ENCODE data around the gene TTYH3.

Gene TTYH3

DNA sequence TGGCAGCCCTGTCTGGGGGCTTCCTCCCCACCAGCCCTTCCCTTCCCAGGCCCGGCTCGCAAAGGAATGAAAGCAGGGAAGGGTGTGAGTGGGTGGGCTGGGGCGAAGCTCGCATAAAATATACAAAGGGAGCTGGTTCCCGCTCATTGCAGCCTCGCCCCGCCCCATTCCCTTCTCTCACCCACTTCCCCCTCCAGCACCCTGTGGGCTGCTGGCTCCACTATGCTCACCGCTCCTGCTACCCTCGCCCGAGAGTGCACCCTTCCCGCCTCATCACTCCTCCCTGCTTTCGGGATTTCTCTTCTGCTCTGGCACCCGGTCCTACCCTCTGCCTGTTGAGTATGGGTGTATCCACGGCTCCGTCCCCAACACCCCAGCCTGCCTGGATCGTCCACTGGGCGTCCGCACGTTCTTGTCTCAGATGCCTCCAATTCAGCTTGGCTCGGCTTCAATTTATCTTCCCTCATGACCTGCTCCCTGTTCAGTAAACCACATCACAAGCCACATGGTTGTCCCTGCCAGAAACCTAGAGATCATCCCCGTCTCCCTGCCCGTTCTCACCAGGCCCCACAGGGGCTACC lies 14.4 kb upstream of the TTYH3 start:
- DNase-seq, result no peak

- DNase-seq, result no peak
These were observed 12.7 kb upstream of the TTYH3 start for GRCh38 chr7:2619116-2619515.

GRCh38 chr7:2621061-2621828 lies 10.5 kb upstream of the TTYH3 start:
- no peak for DNase-seq

GRCh38 chr7:2621948-2622640 lies 9.7 kb upstream of the TTYH3 start:
- no peak for DNase-seq

- no peak for DNase-seq
These were observed 8.7 kb upstream of the TTYH3 start for GRCh38 chr7:2622869-2623697.

- no peak for DNase-seq
These were observed 8.1 kb upstream of the TTYH3 start for GRCh38 chr7:2623698-2624014.

DNA sequence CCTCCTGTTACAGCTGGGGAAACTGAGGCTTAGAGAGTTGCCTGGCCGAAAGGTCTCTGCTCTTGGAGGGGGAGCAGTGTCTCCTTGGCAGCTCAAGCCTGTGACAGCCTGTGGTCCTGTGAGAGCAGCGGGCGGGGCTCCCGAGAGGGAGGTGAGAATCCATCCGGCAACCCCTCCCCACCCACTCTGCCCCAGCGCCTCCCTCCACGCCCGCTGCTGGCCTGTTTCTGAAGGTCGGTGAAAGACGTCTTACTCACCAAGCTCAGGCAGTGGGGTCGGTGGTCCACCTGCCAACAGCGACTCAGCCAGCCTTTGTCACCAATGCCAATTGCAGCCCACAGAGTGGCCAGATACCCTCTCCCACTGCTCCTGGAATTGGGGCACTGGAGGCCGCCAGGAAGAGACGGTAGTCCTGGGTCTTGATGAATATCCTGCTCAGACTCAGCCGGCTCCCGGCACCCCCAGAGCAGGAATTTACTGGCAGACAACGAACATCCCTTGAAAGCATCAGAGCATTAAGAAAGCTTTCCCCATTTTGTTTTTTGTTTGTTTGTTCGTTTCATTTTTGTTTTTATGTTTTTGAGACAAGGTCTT lies 7.4 kb upstream of the TTYH3 start:
- no peak for DNase-seq

- DNase-seq, result no peak
These were observed 5.2 kb upstream of the TTYH3 start for GRCh38 chr7:2626498-2627117.

DNA sequence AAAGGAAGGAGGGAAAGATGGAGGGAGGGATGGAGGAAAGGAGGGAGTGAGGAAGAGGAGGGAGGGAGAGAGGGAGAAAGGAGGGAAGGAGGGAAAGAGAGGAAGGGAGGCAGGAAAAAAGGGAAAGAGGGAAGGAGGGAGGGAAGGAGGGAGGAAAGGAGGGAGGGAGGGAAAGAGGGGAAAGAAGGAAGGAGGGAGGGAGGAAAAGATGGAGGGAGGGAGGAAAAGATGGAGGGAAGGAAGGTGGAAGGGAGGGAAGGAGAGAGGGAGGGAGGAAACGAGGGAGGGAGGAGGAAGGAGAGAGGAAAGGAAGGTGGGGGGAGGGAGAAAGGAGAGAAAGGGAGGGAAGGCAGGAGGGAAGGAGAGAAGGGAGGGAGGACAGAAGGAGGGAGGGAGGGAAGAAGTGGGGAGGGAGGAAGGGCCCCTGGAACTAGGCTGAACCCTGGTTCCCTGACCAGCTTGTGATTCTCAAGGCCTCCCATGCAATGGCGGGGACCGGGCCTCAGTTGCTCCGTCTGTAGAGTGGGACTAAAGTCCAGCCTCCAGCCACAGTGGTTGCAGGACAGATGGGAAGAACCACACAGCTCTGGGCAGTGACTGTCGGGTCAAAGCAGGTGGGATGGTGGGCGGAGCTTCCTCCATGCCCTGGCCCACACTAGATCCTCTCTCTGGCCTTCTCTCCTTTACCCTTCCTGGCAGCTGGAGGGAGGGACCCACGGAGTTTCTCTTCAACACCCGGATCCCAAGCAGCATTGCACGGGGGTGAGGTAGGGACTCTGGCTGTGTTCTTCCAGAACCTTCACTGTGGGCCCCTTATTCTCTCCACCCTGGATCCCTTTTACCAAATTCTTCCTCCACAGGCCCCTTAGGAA lies 4.3 kb upstream of the TTYH3 start:
- DNase-seq, result no peak

- no peak for DNase-seq
These were observed 3.7 kb upstream of the TTYH3 start for GRCh38 chr7:2628130-2628482.

DNA sequence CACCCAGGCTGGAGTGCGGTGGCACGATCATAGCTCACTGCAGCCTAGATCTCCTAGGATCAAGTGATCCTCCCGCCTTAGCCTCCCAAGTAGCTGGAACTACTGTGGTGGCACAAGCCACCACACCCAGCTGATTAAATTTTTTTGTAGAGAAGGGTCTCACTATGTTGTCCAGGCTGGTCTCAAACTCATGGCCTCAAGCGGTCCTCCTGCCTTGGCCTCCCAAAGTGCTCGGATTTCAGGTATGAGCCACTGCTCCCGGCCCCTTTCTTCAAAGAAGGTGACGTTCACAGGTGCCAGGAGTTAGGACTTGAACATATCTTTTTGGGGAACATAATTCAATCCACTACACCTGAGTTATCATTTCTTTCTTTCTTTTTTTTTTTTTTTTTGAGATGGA lies 2.9 kb upstream of the TTYH3 start:
- DNase-seq, result no peak

- DNase-seq, result no peak
These were observed 1.8 kb upstream of the TTYH3 start for GRCh38 chr7:2629746-2630681.

DNA sequence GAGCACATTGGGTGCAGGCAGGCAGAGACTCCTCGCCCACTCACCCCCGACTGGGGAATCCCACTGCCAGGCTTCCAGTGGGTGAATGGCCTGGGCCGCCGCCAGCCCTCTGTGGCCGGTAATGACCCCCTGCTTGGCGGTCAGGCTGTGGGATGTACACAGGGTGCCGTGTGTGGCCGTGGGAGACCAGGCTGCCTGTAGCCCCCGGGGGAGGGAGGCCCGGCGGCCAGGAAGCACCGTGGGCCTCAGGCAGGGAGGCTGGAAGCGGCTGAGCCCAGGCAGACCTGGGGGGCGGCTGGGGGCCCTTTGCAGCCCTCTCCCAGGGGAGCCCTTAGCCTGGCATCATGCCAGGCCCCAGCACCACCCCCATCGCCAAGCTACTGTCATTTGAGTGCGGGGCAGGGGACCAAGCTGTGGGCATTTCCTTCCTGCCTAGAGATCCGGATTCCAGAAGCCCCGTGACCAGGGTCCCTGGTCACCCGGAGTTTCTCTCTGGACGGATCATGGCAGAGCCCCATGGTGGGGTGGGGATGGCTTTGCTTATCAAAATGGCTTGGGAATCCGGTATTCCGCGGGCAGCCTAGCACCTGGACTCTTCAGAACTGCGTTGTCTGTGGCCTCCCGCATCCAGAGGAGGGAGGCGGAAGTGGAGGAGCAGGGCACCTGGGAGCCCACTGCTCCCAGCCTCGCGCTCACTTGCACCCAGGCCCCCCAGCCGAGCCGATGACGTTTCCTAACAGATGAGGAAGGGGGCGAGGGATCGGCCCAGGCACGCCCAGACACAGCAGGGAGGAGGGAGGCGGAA lies 1.1 kb downstream of the TTYH3 start:
- peak in 1 of 2 experiments; percentile 35 for DNase-seq

GRCh38 chr7:2633538-2634266 lies 1.9 kb downstream of the TTYH3 start:
- DNase-seq, result peak; percentile 20 to 32

DNA sequence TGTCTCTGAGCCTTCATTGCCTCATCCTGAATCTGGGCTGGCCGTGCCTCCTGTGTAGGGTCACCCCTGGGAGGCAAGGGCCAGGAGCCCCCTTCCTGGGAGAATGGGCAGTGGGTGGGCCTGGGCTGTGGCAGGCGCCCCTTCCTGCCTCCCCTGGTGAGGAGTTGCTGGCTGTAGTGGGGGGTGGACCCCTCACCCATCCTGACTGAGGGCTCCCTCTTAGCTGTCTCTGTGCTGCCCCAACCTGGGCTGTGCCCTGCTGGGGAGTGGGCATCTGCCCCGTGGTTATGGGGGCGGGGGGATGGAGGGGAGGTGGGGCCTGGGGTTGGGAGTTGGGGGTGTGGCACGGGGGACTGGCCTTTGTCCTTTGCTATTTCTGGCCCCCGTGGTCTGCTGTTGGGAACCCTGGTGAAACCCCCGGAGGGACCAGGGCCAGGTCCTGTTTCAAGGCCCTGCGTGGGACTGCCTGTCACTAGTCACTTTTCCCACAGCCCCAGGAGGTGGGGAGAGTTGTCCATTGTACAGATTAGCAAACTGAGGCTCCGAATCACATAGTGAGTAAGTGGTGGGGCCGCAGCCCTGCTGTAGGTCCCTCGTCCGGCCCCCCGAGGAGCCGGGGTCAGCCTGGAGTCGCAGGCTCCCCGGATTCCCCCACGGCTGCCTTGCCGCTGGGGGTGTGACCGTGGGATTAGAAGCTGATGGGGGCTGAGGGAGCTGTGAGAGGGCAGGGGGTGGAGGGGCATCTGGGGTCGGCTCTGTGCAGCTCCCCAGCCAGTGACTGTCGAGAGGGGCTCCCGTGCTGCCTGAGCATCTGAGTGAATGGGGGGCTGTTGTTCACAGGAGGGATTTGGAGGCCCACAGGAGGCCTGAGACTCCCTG lies 2.7 kb downstream of the TTYH3 start:
- DNase-seq, result no peak

DNA sequence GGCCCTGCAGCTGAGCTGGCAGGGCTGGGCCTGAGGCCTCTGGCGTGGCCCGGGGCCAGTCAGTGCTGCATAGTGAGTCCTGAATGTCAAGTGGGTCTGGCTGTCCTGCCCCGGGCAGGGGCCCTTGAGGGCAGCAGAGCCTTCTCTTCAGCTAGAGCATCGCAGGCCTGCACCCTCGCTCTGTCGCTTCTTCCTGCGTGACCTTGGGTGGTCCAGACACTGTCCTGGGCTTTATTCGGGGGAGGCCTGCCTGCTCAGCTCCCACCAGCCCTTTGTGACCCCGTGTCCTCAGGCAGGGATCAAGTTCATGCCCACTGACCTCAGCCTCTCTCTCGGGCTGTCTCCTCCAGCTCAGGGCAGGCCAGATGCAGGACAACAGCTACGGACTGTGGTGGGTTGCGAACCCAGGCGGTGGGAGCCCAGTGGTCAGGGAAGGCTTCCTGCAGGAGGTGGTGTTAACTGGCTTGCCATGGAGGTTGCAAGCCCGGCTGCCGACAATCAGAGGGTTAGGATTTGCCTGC lies 3.4 kb downstream of the TTYH3 start:
- no peak for DNase-seq

All from activated CD4-positive, alpha-beta T cell treated with anti-CD3 and anti-CD28 coated beads, Interleukin-2, amount 50 U/mL, for 4 hours (primary cell).